GM19025 (cell line): ENCODE data around the gene CYTH4.
"Not testable (repeated sequence)": the region's sequence is repeated elsewhere in the genome, so short reads cannot be mapped to it uniquely, and the experiment has no call there.

Experiments
- ATAC-seq: cut with Tn5 transposase; IDR thresholded peaks from one replicate; pipeline ENCODE4 v1.9.1; 2021; ENCODE audit warnings: mild to moderate bottlenecking, low read depth, moderate library complexity; ENCODE audit not compliant: unreplicated experiment

Gene CYTH4

DNA sequence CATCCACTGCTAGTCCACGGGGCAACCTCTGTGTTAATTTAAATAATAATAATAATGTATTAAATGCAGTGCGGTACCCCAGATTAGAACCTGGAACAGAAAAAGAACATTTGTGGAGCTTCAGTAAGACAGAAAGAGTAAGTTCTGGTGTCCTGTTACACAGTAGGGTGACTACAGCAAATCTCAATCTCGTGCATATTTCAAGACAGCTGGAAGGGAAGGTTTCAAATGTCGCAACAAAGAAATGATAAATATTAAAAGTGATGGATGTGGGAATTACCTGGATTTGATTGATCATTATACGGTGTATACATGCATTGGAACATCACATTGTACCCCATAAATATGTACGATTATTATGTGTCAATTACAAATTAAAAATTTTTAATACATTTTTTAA is 36.6 kb upstream of the CYTH4 start:
- no peak for ATAC-seq

DNA sequence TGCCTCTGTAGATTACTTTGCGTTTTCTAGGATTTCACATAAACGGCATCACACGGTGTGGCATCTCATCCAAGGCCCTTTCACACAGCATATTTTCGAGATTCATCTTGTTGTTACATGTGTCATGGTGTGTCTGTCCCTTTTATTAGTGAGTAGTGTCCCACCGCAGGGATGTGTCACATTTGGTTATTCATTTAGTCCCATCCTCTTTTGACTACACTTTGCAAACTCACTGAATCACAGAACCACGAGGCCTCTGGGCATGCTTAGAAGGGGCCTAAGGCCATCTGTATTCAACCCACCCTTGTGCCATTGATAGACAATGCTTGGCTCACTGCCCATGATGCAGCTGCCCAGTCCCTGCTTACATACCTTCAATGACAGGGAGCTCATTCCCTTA is 34.1 kb upstream of the CYTH4 start:
- ATAC-seq, result no peak

GRCh38 chr22:37249986-37250385 is 32.3 kb upstream of the CYTH4 start:
- ATAC-seq, result no peak

- not testable (repeated sequence) for ATAC-seq
Observed at GRCh38 chr22:37251836-37252235, 30.5 kb upstream of the CYTH4 start.

GRCh38 chr22:37253126-37253660 is 29.1 kb upstream of the CYTH4 start:
- no peak for ATAC-seq

DNA sequence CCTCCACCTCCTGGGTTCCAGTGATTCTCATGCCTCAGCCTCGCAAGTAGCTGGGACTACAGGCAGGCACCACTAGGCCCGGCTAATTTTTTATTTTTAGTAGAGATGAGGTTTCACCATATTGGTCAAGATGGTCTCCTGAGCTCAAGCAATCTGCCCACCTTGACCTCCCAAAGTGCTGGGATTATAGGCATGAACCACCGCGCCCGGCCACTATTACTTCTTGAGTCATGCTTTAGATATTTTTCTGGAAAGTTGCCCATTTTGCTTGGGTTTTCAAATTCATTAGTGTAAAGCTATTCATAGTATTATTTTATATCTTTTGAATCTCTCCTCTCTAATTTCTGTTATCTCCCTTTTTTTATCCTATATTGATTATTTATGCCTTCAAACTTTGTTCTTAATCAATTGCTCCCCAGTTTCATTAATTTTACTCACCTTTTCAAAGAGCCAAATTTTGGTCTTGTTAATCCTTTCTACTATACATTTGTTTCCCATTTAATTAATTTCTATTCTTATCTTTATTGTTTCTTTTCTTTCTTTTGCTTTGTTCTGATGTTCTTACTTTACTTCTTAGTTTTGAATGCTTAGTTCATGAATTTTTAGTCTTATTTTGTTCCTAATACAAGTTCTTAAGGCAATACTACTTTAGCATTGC is 28.0 kb upstream of the CYTH4 start:
- ATAC-seq, result no peak

GRCh38 chr22:37254867-37255233 is 27.5 kb upstream of the CYTH4 start:
- no peak for ATAC-seq

- ATAC-seq, result no peak
Observed at GRCh38 chr22:37255558-37256006, 26.7 kb upstream of the CYTH4 start.

- no peak for ATAC-seq
Observed at GRCh38 chr22:37256075-37256726, 26.1 kb upstream of the CYTH4 start.

DNA sequence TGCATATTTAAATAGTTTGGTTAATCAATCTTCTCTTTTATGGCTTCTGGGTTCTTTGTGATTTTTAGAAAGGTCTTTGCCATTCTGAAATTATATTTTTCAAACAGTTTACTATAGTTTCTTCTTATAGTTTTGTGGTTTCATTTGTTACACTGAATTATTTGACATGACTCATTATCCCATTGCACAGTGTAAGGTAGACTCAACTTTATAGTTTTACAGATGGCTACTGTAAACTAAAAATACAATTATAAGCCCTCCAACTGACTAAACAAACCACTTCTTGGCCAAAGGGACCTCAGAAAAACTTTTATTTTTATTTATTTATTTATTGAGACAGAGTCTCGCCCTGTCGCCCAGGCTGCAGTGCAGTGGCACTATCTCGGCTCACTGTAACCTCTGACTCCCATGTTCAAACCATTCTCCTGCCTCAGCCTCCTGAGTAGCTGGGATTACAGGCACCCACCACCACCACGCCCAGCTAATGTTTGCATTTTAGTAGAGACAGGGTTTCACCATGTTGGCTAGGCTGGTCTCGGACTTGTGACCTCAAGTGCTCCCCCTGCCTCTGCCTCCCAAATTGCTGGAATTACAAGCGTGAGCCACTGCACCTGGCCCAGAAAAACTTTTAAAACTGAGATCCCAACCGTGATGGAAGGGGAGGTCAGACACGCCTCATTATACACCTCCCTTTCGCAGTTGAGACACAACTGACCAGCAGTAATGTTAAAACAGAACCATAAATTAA is 24.1 kb upstream of the CYTH4 start:
- no peak for ATAC-seq

GRCh38 chr22:37258753-37259401 is 23.4 kb upstream of the CYTH4 start:
- ATAC-seq, result no peak

DNA sequence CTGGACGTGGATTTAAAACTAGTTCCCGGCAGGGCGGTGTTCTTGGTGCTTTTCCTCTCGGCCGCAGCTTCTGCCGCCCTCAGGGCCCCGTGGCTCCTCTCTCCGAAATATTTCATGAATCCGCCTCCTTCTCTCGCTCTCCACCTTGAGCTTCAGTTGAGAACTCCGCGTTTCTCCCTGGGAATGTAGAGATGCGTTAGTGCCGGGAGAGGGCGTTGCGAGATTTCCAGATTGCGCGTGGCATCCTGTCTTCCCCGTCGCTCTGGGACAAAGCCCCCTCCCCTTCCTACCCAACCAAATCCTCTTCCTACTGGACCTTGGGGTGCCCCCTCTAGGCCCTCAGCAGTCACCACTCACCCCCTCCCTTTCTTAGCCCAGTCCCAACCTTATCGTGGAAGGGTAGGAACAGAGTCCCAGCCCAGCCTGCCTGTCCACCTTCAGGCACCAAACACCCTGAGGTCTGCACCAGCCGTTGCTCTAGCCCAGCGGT is 22.7 kb upstream of the CYTH4 start:
- ATAC-seq, result no peak

- no peak for ATAC-seq
Observed at GRCh38 chr22:37260155-37260795, 22.0 kb upstream of the CYTH4 start.

- ATAC-seq, result no peak
Observed at GRCh38 chr22:37260901-37261336, 21.4 kb upstream of the CYTH4 start.

- no peak for ATAC-seq
Observed at GRCh38 chr22:37262346-37262745, 20.0 kb upstream of the CYTH4 start.

GRCh38 chr22:37263966-37264887 is 18.1 kb upstream of the CYTH4 start:
- ATAC-seq, result no peak

GRCh38 chr22:37266581-37267134 is 15.7 kb upstream of the CYTH4 start:
- no peak for ATAC-seq

GRCh38 chr22:37267135-37267587 is 15.1 kb upstream of the CYTH4 start:
- ATAC-seq, result peak; percentile 81
